RPMI8226 (cell line): Measurements from ENCODE around the gene MYH7.
"Not testable (repeated sequence)": the region's sequence is repeated elsewhere in the genome, so short reads cannot be mapped to it uniquely, and the experiment has no call there.

Experiments used
- DNase-seq: peaks from one replicate; pipeline ENCODE4 v3.0.0-alpha.2; 2015

Gene MYH7

DNA sequence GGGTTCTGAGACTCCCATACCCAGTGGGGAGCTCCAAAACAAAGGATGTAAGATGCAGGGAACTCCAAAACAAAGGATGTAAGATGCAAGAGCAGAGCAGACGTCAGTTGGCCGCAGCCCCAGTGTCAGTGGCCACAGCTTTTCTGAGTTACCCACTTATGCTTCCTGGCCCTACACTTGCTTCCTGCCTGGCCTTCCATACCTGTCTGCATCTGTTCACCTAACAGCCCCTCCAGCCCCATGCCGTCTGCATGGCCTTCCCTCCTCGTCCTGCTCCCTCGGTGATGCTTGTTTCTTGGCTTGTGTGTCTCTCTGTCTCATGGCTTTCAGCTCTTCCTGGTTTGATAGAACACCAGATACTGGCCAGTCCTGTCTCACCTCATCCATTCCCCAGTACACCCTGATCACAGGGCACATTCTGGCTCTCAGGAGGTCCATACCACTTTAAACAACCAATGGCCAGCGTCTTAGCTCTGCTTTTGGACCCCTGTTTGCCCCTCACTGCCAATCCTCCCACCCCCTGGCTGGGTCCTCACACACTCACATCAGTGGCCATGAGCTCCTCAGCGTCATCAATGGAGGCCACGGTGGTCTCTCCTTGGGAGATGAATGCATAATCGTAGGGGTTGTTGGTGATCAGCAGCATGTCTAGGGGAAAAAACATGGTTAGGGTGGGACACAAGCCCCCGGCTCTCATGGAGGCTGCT is 5.3 kb downstream of the MYH7 start:
- DNase-seq = no peak

DNA sequence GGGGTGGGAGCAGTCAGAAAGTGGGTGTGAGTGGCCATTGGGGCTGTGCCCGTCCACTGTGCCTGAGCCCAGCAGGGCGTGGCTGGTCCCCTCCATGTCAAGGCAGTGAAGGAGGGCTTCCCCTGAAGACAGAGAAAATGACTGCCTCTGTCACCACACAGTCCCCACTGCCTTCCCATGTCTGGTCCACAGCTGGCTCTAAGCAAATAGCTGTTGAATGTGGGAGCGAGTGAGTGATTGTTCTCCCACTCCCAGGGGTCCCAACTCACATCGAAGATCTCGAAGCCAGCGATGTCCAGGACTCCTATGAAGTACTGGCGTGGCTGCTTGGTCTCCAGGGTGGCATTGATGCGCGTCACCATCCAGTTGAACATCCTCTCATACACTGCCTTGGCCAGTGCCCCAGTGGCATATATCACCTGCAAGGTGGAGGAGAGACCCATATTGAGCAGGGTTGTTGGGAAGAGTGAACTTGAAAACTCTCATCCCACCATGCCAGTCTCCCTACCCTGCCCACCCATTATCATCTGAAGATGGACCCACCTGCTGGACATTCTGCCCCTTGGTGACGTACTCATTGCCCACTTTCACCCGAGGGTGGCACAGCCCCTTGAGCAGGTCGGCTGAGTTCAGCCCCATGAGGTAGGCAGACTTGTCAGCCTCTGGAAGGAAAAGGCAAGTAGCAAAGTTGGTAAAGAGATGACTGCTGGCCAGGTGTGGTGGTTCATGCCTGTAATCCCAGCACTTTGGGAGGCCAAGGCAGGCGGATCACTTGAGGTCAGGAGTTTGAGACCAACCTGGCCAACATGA is 6.6 kb downstream of the MYH7 start:
- DNase-seq = no peak

DNA sequence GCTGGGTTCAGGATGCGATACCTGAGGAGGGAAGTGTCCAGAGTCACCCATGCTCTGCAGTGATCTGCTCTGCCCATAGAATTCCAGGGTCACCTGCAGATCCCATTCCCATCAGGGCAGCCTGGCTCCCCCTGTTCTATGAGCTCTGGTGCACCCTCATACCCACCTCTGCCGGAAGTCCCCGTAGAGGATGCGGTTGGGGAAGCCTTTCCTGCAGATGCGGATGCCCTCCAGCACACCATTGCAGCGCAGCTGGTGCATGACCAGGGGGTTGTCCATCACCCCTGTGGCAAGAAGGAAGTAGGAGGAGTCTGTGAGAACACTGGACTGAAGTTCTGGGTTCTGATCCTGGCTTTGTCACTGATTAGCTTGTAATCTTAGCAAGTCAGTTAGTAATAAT is 9.7 kb downstream of the MYH7 start:
- not testable (repeated sequence) for DNase-seq

DNA sequence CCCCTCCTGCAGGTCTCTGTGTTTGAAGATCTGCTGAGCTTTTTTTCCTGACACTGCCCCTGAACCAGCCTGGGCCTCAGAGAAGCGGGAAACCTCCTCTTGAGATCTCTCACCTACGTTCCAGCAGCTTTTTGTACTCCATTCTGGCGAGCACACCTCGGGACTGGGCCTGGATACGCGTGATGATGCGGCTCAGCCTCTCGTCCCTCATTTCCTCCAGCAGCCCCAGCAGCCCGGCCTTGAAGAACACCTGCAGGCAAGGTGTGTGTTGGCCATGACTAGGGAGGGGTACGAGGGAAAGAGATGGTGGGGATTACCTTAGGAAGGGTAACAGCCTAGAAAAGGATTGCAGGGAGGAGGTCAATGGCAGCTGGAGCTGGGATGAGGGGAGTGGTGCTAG is 10.3 kb downstream of the MYH7 start:
- DNase-seq = no peak

DNA sequence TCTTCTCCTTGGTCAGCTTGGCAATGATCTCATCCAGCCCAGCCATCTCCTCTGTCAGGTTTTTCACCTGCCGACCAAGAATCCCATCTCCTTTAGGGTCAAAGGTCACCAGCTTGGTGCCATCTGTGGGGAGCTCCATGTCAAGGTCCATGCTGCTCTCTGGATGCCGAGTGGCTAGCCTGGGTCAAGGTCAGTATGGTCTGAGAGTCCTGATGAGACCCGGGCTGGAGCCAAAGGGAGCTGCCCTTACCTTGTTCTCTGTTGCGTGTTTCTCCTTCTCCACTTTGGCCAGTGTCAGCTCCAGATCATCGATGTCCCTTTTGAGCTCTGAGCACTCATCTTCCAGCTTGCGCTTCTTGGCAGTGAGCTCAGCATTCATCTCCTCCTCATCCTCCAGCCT is 11.8 kb downstream of the MYH7 start:
- no peak for DNase-seq

DNA sequence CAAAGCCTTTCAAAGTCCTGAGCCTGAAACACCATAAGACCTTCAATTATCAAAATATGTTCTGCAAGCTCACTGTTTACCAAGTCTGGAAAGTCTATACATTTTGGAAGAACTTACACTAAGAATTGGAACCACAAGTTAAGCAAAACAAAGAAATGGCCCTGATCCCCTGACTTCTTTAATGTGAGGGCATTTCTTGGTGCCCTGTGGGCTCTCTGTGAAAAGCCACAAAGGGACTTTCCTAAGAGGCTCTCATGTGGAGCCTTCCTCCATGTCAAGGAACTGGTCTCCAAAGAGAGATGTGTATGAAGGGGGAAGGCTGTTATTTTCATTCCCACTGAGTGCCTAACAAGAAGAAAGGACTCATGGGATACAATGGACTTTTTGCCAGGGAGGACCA is 13.9 kb downstream of the MYH7 start:
- DNase-seq = no peak

DNA sequence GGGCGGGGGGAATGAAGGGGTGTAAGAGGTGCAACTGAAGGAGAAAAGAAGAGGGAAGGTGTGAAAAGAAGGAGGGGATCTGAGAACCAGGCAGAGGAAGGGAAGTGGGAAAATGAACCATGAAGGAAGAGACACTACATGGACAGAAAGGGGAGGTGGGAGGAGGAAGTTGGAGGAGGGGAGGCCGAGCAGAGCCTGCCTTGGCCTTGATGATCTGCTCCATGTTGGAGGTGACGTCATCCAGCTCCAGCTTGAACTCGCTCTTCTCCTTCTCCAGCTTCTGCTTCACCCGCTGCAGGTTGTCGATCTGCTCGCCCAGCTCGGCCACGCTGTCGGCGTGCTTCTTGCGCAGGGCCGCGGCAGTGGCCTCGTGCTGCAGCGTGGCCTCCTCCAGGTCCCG is 15.8 kb downstream of the MYH7 start:
- DNase-seq = not testable (repeated sequence)

DNA sequence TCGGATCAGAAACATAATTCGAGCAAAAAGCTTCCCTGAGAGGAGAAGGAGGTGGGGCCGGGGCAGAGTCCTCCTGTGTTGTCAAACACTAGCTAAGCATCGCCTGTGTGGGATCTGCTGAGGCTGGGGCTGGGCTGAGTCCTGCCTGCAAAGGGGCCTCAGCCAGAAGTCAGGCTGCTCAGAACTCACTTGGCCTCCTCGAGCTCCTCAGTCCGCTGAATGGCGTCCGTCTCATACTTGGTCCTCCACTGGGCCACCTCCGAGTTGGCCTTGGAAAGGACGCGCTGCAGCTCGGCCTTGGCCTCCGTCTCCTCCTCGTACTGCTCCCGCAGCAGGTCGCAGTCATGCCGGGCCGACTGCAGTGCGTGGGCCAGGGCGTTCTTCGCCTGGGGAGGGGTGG is 17.4 kb downstream of the MYH7 start:
- DNase-seq = no peak

DNA sequence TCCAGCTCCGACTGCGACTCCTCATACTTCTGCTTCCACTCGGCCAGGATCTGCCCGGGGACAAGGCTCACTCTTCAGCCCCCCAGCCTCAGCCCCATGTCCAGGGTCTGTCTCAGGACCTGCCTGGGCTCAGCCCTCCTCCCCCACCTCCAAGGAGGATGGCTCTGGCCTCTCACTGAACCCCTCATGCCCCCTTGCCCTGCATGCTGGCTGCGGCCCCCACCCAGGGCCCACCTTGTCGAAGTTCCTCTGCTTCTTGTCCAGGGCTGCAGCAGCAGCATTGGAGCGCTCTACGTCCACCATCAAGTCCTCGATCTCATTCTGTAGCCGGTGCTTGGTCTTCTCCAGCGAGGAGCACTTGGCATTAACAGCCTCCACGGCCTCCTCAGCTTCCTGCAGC is 18.2 kb downstream of the MYH7 start:
- not testable (repeated sequence) for DNase-seq

DNA sequence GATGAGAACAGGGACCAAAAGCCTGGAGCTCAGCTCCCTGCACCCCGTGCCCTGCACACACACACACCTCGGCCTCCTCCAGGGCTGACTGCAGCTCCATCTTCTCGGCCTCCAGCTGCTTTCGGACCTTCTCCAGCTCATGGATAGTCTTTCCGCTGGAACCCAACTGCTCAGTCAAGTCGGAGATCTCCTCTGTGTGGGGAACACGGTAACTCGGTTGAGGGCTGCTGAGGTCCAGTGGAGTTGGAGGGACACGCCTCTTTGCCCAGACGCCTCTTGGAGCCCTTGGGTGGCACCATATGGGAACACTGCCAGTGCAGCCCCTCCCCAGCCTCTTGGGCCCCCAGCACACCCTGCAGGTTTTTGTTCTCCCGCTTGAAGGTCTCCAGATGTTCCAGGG is 18.7 kb downstream of the MYH7 start:
- DNase-seq = no peak

DNA sequence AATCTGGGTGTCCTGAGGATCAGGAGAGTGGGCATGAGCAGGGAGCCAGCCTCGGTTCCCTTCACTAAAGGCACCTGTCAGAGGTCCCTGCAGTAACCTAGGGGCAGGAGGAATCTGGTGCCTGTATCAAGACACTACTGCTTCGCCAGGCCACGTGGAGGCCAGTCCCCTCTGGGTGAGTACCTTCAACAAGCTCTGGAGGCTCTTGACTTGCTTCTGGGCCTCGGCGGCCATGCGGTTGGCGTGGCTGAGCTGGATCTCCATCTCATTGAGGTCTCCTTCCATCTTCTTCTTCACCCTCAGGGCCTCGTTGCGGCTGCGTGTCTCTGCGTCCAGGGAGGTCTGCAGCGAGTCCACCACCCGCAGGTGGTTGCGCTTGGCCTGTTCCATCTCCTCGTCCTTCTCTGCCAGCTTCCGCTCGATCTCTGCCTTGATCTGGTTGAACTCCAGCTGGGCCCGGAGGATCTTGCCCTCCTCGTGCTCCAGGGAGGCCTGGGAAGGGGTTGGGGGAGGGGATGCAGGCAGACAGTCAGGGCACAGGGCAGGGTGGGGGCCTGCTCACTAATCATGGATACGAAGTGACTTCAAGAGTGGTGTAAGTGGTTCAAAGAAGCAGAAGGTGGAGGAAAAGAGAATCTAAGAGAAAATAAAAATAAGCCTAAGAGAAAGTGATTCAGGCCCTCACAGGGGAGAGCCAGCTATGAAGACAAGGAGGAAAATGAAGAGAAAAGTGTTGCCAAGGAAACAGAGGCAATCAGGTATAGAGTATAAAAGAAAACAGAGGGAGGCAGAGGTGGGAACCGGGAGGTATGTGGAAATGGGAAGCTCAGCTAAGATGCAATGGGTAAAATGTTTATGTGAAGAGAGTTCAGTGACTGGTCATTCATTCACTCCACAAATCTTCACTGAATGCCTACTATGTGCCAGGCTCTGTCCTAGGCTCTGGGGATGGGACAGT is 19.4 kb downstream of the MYH7 start:
- no peak for DNase-seq

DNA sequence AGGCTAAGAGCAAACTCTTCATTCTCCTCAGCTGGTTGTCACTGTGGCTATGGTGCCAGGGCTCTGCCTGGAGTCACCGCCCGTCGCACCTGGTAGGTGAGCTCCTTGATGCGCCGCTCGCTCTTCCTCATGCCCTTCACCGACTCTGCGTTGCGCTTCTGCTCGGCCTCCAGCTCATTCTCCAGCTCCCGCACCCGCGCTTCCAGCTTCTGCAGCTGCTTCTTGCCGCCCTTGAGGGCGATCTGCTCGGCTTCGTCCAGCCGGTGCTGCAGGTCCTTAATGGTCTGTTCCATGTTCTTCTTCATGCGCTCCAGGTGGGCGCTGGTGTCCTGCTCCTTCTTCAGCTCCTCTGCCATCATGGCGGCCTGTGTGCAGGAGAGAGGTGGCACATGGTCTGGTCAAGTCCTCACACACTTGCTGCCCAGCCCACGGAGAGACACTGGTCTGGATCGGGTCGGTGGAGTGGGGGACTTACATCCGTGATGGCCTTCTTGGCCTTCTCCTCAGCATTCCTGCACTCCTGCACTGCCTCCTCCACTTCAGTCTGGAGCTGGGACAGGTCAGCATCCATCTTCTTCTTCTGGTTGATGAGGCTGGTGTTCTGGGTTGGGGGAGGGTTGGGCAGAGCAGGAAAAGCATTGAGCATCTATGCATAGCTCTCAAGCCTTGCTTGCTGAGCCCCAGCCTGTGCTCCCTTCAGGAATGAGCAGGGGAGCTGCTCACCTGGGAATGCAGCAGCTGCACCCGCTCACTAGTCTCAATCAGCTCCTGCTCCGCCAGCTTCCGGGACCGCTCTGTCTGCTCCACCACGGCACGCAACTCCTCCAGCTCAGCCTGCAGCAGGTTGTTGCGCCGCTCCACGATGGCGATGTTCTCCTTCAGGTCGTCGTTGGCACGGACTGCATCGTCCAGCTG is 20.3 kb downstream of the MYH7 start:
- no peak for DNase-seq

DNA sequence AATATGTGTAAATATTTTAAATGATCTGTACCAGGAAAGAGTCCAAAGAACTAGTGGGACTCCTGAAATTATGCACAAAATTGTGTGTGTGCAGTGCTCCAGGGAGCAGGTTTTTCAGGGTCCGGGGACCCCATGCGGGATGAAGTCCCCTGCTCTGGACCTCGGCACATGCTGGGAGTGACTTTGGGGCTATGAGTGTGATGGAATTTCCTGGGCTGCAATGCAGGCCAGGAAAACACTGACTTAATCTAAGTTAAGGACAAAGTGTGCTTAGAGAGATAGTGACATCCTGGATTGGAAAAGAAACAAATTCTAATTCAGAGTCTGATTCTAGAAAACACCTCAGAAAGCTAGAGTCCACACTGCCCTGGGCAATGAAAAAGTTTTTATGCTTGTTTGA is 21.2 kb downstream of the MYH7 start:
- no peak for DNase-seq

DNA sequence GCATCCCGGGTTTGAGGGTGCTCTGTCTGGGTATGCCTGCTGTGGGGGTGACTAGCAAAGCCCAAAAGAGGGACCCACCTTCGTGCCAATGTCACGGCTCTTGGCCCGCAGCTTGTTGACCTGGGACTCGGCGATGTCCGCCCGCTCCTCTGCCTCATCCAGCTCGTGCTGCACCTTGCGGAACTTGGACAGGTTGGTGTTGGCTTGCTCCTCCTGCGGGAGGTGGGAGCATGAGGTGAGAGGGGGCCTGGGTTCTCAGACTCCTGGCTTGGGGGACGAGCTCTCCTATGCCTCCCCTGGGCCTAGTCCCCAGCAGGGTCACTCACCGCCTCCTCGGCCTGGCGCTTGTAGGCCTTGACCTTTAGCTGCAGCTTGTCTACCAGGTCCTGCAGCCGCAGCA is 21.8 kb downstream of the MYH7 start:
- DNase-seq = no peak

DNA sequence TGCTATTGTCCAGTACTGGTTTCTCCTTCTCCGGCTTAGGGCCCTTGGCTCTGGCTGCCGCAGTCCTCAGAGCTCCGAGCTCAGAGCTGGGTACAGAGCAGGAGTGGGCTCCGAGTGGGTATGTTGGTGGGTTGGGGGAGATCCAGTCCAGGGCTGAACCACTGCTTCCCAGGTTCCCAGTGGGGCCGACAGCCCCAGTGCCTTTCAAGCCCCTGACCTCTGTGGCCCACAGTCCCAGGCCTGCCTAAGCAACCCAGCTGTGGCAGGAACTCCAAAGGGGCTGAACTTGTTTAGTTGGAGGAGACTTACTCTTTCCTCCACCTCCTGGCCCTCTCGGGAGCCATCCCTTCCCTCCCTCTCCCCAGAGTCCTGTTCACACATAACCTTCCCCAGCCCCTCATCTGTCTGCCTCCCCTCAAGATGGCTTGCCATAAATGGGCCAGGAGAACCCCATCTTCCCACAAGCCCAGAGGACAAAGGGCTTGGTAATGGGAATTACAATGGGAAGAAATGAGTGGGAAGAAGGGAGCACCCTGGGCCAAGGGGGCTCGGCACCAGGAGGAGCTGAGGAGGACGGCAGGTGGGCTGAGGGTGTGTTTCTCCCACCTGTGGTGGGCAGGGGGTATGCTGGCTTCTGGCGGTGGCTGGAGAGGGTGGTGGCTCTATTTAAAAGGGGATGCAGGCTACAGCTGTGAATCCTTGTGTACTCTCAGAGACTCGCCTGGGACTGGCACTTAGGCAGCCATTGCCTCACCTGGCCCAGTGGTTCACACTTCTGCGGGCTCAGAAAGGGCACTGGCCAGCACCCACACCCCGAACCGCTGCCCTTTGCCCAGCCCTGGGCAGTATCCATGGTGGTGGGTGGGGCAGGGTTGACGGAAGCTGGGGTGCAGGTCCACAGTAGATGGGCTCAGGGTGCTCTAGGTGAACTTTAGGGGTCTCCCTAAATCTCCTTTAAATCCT is 23.6 kb downstream of the MYH7 start:
- no peak for DNase-seq

DNA sequence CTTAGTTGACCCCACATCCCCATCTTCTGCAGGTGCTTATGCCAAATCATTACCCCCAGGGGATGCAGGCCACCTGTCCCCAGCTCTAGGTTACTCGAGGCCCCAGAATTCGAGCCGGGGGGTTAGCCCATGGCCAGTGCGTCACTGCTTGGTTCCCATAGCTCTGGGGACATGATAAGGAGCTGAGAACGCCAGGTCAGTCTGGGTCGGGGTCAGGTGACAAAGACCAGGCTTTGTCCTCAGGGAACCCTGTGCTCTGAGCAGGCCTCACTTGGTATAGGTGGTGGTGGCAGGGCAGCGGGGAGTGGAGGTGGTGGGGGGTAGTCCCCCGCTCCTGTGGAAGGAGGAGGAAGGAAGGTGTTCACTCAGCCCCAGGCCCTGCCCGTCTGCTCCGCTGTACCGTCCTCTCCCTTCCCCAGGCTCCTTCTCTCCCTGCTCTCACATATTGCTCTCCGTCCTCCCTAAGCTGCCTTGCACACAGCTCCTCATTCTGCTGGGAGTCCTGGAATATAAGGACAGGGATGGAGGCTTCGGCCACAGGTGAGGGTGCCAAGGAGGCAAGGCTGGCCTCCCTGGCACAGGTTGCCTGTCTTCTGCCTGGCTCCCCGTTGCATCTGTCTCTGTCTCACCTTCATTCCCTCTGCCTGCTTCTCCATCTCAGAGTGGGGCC is 25.4 kb downstream of the MYH7 start:
- DNase-seq = no peak

DNA sequence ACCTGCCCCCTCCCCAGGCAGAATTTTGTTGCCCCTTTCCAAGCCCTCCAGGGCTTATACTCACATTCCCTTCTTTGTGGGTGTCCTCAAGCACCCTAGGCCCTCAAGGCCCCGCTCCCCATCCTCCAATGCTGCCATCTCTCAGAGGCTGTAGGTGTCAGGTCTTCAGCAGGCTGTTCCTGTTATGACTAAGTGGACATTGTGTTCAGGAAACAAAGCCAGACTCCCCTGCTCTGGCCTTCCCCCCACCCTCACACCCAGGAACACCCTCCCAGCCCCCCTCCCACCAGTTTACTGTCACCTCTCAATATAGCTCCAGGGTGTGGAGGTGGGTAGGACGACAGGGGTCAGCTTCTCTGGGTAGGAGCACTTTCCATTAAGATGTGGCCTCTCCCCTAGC is 26.0 kb downstream of the MYH7 start:
- no peak for DNase-seq

DNA sequence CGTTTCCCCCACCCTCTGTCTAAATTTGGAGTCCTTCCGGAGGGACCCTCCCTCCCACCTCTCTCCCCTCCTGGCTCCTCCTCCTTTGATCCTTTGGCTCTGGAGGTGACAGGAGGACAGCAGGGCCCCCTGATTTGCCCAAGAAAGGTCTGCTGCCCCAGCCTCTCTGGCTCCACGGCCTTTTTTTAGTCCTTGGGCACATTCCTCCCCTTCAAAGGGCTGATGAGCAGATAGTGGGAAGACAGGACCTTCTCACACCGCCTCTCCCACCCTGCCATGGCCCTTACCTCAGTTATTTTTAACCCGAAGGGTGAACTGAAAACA is 27.2 kb downstream of the MYH7 start:
- no peak for DNase-seq

DNA sequence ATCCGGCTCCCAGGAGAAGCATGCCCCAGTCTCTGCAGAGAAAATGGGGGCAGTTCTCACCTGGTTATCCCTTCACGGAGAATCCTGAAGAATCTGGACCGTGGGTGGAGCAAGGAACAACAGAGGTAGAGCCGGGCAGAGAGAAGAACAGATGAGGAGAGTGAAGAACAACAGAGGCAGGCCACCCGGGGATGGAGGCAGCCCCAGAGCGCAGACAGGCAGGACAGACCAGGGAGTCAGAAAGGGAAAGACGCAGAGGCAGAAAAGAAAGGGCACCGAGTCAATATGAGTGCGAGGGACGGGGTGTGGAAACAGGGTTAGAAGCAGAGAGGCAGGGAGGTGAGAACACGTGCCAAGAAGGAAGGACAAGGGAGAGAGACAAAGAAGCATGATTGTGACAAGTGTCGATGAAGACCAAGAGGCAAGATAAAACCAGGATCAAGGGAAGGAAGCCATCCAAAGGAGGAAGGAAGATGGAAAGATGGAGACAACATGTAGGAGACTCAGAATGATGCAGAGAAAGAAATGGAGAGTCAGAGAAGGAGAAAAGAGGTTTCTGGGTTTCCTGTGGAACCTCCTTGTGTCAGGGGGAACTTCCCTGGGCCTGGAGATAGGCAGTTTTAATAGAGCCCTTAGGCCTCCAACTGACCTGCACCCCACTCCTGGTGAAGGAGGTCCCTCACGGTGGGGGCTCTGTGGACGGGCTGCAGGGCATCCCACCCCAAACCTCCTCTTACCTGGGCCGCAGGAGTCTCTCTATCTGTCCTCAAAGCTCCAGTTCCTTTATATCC is 27.7 kb downstream of the MYH7 start, which contains the start of gene MYH6:
Gene MYH6 (minus strand): TSS at position 758 of the 791 bp plus-strand sequence. CDS start 1,050 bp downstream, outside the sequence.
- no peak for DNase-seq
